Neutrophil (primary cell): Measurements from ENCODE around the gene MTCL1.

Experiments
- H3K27ac ChIP-seq: fragments of 200-600 bp; sonication (generic); 2 replicates; pipeline ENCODE4 v1.5.1; 2016; ENCODE audit warnings: mild to moderate bottlenecking, moderate library complexity
- H3K27me3 ChIP-seq: fragments of 200-600 bp; sonication (generic); 2 replicates; pipeline ENCODE4 v1.6.0; 2016; ENCODE audit warnings: mild to moderate bottlenecking
- H3K36me3 ChIP-seq: fragments of 200-600 bp; sonication (generic); 2 replicates; pipeline ENCODE4 v1.5.1; 2017
- H3K4me1 ChIP-seq, 2 experiments: fragments of 200-600 bp in 1 of 2; sonication (generic) in 1 of 2; 1 replicate in 1 of 2; 2 replicates in 1 of 2; pipeline versions ENCODE4 v1.5.1 to v1.6.1; 2013 to 2016; ENCODE audit warnings: low read depth in 1 of 2, low read length in 1 of 2, mild to moderate bottlenecking in 1 of 2, moderate library complexity in 1 of 2; ENCODE audit not compliant: control insufficient read depth in 1 of 2, insufficient read depth in 1 of 2
- H3K4me3 ChIP-seq, 2 experiments: fragments of 200-600 bp in 1 of 2; sonication (generic) in 1 of 2; 1 replicate in 1 of 2; 2 replicates in 1 of 2; pipeline ENCODE4 v1.5.1; 2013 to 2016; ENCODE audit warnings: low read depth in 1 of 2, low read length in 1 of 2, mild to moderate bottlenecking in 1 of 2, moderate library complexity in 1 of 2
- H3K9me3 ChIP-seq: fragments of 200-600 bp; sonication (generic); 2 replicates; pipeline ENCODE4 v1.5.1; 2016
- TF ChIP-seq, protein P1 (sequence below): fragments of 200-600 bp; sonication (generic); IDR thresholded peaks from 2 replicates; pipeline ENCODE4 v1.5.1; 2016; ENCODE audit warnings: antibody characterized with exemption

The MTCL1 gene

DNA sequence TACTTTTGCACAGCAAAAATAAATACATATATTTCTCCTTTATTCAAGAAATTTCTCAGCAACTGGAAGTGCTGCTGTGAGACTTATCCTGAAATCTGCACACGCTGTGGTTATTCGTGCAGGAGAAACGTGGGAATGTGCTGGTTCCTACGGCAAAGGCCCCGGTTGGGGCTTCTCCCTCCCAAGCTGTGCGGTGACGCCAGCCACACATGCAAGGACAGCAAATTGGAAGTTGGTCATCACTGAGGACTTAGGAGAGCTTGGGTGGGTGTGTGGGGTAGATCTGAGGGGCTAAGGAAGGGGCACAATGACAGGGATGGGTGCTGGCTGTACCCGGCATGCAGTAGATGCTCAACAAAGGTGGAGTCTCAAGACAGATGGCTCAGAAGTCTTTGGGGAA lies 16.5 kb upstream of the MTCL1 start:
- TF ChIP-seq, protein P1, sequence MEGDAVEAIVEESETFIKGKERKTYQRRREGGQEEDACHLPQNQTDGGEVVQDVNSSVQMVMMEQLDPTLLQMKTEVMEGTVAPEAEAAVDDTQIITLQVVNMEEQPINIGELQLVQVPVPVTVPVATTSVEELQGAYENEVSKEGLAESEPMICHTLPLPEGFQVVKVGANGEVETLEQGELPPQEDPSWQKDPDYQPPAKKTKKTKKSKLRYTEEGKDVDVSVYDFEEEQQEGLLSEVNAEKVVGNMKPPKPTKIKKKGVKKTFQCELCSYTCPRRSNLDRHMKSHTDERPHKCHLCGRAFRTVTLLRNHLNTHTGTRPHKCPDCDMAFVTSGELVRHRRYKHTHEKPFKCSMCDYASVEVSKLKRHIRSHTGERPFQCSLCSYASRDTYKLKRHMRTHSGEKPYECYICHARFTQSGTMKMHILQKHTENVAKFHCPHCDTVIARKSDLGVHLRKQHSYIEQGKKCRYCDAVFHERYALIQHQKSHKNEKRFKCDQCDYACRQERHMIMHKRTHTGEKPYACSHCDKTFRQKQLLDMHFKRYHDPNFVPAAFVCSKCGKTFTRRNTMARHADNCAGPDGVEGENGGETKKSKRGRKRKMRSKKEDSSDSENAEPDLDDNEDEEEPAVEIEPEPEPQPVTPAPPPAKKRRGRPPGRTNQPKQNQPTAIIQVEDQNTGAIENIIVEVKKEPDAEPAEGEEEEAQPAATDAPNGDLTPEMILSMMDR = no peak
- no peaks in the 10 kb centered on the region for H3K36me3 ChIP-seq
- H3K4me3 ChIP-seq = no peak overlapping the region
- H3K4me1 ChIP-seq = no peaks in the 10 kb centered on the region
- H3K27ac ChIP-seq = no peak overlapping the region
- no peaks in the 10 kb centered on the region for H3K9me3 ChIP-seq
- H3K27me3 ChIP-seq = no peaks in the 10 kb centered on the region

DNA sequence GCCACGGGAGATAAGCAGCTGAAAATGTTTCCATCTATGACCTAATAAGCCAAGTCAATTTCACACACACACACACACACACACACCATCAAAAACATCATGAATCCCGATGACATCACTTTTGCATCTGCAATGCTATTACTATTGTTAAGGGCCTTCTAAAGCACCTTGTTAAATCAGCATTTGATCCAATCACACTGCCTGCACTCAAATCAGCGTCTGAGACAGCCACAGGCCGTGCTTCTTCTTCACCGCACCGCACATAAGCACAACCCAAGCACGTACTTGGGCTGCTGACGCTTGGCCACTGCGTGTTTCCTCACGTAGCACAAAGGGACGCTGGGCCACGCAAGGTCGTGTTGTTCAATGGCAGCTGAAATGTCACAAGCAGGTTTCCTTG lies 15.8 kb upstream of the MTCL1 start:
- Histone ChIP-seq H3K4me1 (no peaks in the 10 kb centered on the region), H3K27me3 (no peaks in the 10 kb centered on the region), H3K9me3 (no peaks in the 10 kb centered on the region), H3K4me3 (no peak overlapping the region), H3K36me3 (no peaks in the 10 kb centered on the region), H3K27ac (no peak overlapping the region)
- TF ChIP-seq, protein P1 = no peak

DNA sequence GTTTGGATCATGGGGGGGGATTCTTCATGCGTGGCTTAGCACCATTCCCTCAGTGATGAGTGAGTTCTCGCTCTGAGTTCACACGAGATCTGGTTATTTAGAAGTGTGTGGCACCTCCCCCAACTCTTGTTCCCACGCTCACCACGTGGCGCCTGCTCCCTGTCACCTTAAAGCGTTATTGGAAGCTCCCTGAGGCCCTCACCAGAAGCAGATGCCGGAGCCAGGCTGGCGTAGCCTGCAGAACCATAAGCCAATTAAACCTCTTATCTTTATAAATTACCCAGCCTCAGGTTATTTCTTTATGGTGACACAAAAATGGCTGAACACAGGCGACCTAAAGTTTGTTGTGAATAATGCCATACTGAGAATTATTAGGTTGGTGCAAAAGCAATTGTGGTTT lies 10.5 kb upstream of the MTCL1 start:
- Histone ChIP-seq H3K27me3 (peaks cover 13% of the 10 kb centered on the region), H3K27ac (no peak overlapping the region), H3K4me3 (no peak overlapping the region), H3K9me3 (no peaks in the 10 kb centered on the region), H3K4me1 (no peaks in the 10 kb centered on the region), H3K36me3 (no peaks in the 10 kb centered on the region)
- TF ChIP-seq, protein P1 = no peak

DNA sequence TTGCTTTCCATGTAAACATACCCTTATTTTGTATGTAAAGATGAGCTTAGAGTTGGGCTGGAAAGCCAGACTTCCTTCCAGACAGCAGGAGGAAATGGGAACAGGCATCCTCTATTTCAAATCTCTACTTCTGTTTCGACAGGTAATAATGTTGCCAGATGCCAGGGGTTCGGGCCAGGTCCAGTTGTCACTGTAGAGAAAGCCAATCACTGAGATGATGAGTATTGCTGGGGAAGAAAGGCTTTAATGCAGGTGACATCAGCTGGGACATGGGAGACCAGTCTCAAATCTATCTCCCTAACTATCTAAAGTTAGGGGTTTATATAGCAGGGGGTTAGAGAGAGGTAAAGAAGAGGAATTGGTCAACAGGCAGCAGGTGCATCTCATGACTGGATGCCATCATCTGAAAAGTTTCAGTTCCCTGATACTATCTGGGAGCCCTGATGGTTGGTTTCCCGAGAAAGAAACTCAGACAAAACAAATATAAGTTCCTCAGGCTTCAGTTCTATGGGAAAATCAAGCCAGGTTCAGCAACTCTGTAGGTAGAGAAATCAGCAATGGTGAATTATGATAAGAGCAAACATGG lies 9.3 kb upstream of the MTCL1 start:
- Histone ChIP-seq H3K9me3 (no peaks in the 10 kb centered on the region), H3K4me3 (no peak overlapping the region), H3K27me3 (peaks cover 24% of the 10 kb centered on the region), H3K4me1 (no peaks in the 10 kb centered on the region), H3K36me3 (no peaks in the 10 kb centered on the region), H3K27ac (no peak overlapping the region)
- TF ChIP-seq, protein P1 = no peak

DNA sequence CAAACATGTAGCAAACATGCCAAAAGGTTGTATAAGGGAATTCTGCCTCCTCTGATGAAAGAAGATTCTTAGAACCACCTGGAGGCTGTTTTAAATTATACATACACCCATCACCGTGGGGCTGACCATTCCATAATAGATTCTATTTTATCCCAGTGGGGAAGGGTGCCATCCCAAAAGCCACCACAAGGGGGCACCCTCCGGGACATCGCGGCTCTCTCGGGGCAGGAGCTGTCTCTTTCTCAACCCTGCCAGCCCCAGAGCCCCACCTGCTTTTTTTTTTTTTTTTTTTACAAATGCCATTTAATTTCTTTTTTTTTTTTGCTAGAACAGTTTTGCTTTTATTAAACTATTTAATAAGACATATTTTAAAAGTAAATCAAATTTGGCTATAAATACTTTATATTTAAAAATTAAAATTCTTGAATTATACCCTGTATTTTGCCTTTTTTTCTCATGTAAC lies 8.6 kb upstream of the MTCL1 start:
- peaks cover 32% of the 10 kb centered on the region for H3K27me3 ChIP-seq
- TF ChIP-seq, protein P1 = peak; percentile 90
- no peaks in the 10 kb centered on the region for H3K9me3 ChIP-seq
- no peaks in the 10 kb centered on the region for H3K4me1 ChIP-seq
- no peaks in the 10 kb centered on the region for H3K36me3 ChIP-seq
- no peak overlapping the region for H3K4me3 ChIP-seq
- H3K27ac ChIP-seq = no peak overlapping the region
